Nephron (organoid): ENCODE measurements around the gene AEBP2.

ENCODE experiments used
- H3K27ac Mint-ChIP-seq, 3 experiments: 2 replicates each; pipeline ENCODE4 v1.8.0; 2020; ENCODE audit warnings: mixed read lengths in 3 of 3, mild to moderate bottlenecking in 2 of 3, moderate library complexity in 1 of 3
- H3K27me3 Mint-ChIP-seq: 2 replicates; pipeline ENCODE4 v1.8.0; 2021; ENCODE audit warnings: low read depth, mild to moderate bottlenecking, moderate library complexity, mixed read lengths
- H3K36me3 Mint-ChIP-seq: 2 replicates; pipeline ENCODE4 v1.8.0; 2020; ENCODE audit warnings: low read depth, mixed read lengths
- H3K4me1 Mint-ChIP-seq: 2 replicates; pipeline ENCODE4 v1.8.0; 2020; ENCODE audit warnings: mixed read lengths
- H3K4me3 Mint-ChIP-seq, 3 experiments: 2 replicates each; pipeline ENCODE4 v1.8.0; 2020; ENCODE audit warnings: mild to moderate bottlenecking in 3 of 3, mixed read lengths in 3 of 3, moderate library complexity in 2 of 3
- H3K9me3 Mint-ChIP-seq: 2 replicates; pipeline ENCODE4 v1.8.0; 2020; ENCODE audit warnings: mixed read lengths
- CTCF ChIP-seq, 3 experiments: fragments of 200-600 bp; sonication (generic); IDR thresholded peaks; one replicate each; pipeline ENCODE4 v1.5.0; 2021; ENCODE audit warnings: antibody characterized with exemption in 3 of 3; ENCODE audit not compliant: unreplicated experiment in 3 of 3

The AEBP2 gene

GRCh38 chr12:19539071-19539470 is 99.8 kb downstream of the AEBP2 start:
- Mint-ChIP-seq H3K4me1 (no peaks in the 10 kb centered on the region), H3K27me3 (no peaks in the 10 kb centered on the region), H3K9me3 (peaks cover 31% of the 10 kb centered on the region), H3K27ac (no peak overlapping the region), H3K4me3 (no peak overlapping the region), H3K36me3 (peaks cover 13% of the 10 kb centered on the region)
- TF ChIP-seq CTCF (IDR thresholded peaks at IDR 0.05; ENCODE audit: unreplicated experiment in 3 of 3): no peak

GRCh38 chr12:19539836-19540235 is 100.5 kb downstream of the AEBP2 start:
- Mint-ChIP-seq H3K4me3 (no peak overlapping the region), H3K27ac (no peak overlapping the region), H3K9me3 (peaks cover 28% of the 10 kb centered on the region), H3K27me3 (no peaks in the 10 kb centered on the region), H3K36me3 (peaks cover 13% of the 10 kb centered on the region), H3K4me1 (peaks cover 4% of the 10 kb centered on the region)
- no peak for TF ChIP-seq CTCF (IDR thresholded peaks at IDR 0.05; ENCODE audit: unreplicated experiment in 3 of 3)

GRCh38 chr12:19542606-19543005 is 103.3 kb downstream of the AEBP2 start:
- peaks cover 11% of the 10 kb centered on the region for H3K9me3 Mint-ChIP-seq
- no peak overlapping the region for H3K4me3 Mint-ChIP-seq

GRCh38 chr12:19544353-19544752 is 105.1 kb downstream of the AEBP2 start:
- Mint-ChIP-seq H3K9me3 (peaks cover 10% of the 10 kb centered on the region), H3K27ac (peak overlapping the region in 2 of 3 experiments; percentile 94 to 97), H3K4me1 (peaks cover 43% of the 10 kb centered on the region), H3K4me3 (no peak overlapping the region), H3K36me3 (no peaks in the 10 kb centered on the region), H3K27me3 (no peaks in the 10 kb centered on the region)
- TF ChIP-seq CTCF (IDR thresholded peaks at IDR 0.05; ENCODE audit: unreplicated experiment in 3 of 3): no peak

More at GRCh38 chr12:19542606-19543005, 103.3 kb downstream of the AEBP2 start:
- Mint-ChIP-seq H3K4me1 (peaks cover 31% of the 10 kb centered on the region), H3K27ac (peak overlapping the region in 2 of 3 experiments; percentile 7 to 18), H3K27me3 (no peaks in the 10 kb centered on the region), H3K36me3 (no peaks in the 10 kb centered on the region)
- no peak for TF ChIP-seq CTCF (IDR thresholded peaks at IDR 0.05; ENCODE audit: unreplicated experiment in 3 of 3)

- H3K27me3 Mint-ChIP-seq: no peaks in the 10 kb centered on the region
- H3K4me1 Mint-ChIP-seq: peaks cover 43% of the 10 kb centered on the region
- no peaks in the 10 kb centered on the region for H3K36me3 Mint-ChIP-seq
- peak overlapping the region in 1 of 3 experiments; percentile 51 for H3K4me3 Mint-ChIP-seq
- TF ChIP-seq CTCF (IDR thresholded peaks at IDR 0.05; ENCODE audit: unreplicated experiment in 3 of 3): no peak
- peaks cover 6% of the 10 kb centered on the region for H3K9me3 Mint-ChIP-seq
- H3K27ac Mint-ChIP-seq: peak overlapping the region; percentile 89 to 97 (median 94)
Measured at GRCh38 chr12:19545301-19545700, 106.0 kb downstream of the AEBP2 start.

GRCh38 chr12:19546027-19546426 is 106.7 kb downstream of the AEBP2 start:
- Mint-ChIP-seq H3K27me3 (no peaks in the 10 kb centered on the region), H3K36me3 (no peaks in the 10 kb centered on the region), H3K4me3 (peak overlapping the region in 1 of 3 experiments; percentile 10), H3K9me3 (peaks cover 2% of the 10 kb centered on the region), H3K27ac (peak overlapping the region; percentile 89 to 97 (median 94)), H3K4me1 (peaks cover 43% of the 10 kb centered on the region)
- no peak for TF ChIP-seq CTCF (IDR thresholded peaks at IDR 0.05; ENCODE audit: unreplicated experiment in 3 of 3)
